Stimulated activated CD8-positive, alpha-beta memory T cell treated with anti-CD3 and anti-CD28 coated beads, Interleukin-7, amount 100 ng/mL, for 48 hours (primary cell): ENCODE measurements around the gene ARHGEF4.
"Not testable (repeated sequence)": the region's sequence is repeated elsewhere in the genome, so short reads cannot be mapped to it uniquely, and the experiment has no call there.

ENCODE experiments used
- DNase-seq, 2 donors: peaks; one replicate each; pipeline ENCODE4 v3.0.0-alpha.2; 2020; ENCODE audit warnings: low read depth in 1 of 2; ENCODE audit errors: extremely low read depth in 1 of 2

ARHGEF4 gene

DNA sequence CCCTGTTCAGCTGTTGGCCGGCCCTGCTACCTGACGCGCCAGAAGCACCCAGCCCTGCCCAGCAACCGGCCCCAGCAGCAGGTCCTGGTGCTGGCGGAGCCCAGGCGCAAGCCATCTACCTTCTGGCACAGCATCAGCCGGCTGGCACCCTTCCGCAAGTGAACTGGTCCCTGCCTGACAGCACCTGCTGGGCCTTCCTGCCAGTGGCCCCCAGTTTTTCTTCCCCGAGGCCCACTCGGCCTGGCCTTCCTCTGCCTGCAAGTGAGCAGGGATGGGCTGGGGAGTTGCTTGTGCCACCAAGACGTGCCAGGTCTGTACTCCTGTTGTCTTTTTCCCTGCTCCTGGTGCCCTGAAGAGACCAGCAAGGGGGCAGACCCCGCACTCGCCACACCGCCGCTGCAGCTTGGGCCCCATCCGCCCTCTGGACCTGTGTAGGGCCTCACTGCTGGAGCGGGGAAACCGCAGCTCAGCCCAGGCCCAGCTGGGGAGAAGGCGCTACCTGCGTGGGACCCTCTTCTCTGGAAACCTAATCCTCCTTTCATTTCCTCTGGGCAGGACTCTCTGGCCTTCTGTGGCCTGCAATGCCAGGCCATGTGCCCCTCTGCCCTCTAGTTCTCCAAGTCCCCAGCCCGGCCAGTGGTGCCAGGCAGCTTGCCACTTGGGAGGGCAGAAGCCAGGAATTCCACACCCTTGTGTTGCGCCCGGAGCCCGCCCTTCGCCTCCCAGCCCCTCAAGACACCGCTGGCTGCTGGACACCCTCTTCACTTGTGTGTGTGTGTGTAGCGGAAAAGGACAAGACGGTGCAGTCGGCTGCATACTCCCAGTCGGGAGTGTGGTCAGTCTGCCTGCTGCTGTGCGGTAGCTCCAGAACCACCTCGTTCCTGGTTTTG, 209.6 kb downstream of the ARHGEF4 start:
- no peak for DNase-seq

DNA sequence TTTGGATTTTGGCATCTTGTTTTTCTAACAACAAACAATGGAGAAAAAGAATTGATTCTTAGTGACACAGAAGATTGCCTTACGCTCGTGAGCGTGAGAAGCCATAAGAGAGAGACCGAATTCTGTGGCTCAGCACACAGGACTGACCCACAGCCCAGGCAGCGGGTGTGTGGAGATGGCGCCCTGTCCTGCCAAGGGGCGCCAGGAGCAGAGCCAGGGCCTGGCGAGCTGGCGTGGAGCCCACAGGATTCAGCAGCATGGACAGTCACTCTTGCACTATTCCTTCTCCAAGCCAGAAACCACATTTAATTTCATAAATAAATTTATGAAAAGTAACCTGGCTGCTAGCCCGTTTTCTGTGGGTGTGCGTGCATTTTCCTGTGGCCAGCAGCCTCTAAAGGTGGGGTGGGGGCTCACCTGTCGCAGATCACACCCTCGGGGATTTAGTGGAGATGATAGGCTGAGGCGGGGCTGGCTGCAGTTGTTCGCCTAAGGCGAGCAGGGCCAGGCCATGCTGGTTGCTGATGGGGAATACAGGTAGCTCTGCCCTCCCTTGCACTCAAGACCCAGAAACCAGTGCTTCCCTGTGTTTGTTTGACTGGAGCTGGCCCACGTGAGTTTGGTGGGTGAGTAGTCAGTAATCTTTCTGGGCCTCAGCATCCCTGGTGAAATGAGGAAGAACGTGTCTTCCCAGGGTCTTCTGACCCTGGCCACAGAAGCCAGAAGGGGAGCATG, 210.4 kb downstream of the ARHGEF4 start:
- DNase-seq, result no peak

DNA sequence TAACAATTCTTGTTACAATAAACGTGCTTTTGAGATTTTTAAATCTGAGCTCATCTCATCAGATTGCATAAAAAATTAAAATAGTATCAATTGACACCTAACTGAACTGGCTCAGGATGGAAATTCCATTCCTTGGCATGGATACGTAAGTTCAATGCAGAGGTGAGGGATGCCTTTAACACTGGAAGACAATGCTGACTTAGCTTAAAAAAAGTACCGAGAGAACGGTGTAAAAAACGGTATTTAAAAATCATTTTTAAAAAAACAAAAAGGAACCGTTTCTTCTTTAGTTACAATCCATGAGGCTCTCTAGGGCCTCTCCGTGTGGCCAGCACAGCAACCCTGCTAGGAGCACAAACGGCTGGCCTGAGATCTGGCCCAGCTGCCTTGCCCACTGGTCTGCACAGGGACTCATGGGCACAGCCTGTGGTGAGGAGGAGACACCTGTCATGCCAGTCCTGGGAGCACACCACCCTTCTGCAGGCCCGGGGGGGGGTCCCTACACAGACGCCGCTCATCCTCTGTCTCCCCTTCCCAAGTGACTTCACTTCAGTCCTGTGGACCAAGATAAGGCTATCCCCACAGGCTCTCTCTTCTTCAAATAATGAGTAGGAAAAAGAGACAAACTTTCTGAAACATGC, 211.3 kb downstream of the ARHGEF4 start:
- DNase-seq, result no peak

DNA sequence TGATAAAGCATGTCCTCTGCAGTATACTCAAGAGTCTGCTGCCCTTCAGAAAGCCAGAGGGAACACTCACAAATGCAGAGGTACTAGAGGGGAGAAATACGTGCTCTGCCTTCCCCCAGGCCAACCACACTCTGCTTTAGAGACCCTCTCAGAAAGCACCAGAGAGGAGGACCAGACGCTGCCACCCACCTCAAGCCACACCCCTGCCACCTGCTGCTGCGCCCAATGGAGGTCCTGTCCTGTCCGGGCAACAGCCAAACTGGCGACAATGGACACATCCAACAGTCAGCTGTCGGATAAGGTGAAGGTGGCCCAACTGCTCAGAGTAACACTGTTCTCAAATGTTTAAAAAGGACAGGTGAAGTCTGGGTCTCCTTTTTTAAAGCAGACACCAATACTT, 211.9 kb downstream of the ARHGEF4 start:
- DNase-seq, result no peak

DNA sequence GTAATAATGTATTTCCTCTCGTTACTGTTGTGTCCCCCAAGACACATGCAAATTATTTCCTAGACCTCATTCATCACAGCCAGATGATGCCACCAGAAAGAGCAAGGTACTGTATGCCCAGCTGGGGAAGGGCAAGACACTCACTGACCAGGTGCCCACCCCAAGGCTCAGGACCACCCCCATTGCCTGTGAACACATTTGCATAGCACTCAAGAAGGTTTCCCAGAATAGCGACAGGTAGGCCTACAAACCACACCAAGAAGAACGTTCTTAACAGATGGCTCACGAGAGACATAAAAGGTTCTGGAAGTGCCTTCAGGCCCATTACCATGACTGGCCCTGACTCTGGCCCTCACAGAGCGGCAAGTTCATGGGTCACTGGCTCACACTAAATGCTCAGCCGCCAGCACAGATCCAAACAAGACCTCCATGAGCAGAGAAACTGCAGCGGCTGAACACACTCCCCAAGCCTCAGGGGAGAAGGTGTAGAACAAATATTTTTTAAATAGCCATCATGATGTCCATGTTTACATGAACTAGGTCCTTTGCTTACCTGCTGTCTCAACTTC, 212.5 kb downstream of the ARHGEF4 start:
- no peak for DNase-seq

DNA sequence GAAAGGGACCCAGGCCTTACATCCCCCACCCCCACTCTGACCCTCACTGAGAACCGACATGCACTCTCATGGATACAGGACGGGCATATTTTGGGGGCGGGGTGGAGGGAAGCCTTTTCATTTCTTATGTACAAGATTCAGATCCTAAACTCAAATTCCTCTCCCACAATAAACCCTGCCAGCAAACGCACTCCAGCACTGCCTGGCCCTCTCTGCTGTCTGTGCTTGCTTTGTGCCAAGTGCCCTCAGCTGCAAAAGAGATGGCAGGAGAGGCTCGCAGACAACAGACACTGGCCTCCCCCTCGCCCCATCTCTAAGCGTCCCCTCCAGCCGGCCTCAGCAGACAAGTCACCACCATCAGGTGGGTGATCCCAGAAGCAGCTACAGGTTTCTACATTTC, 214.2 kb downstream of the ARHGEF4 start:
- no peak for DNase-seq

DNA sequence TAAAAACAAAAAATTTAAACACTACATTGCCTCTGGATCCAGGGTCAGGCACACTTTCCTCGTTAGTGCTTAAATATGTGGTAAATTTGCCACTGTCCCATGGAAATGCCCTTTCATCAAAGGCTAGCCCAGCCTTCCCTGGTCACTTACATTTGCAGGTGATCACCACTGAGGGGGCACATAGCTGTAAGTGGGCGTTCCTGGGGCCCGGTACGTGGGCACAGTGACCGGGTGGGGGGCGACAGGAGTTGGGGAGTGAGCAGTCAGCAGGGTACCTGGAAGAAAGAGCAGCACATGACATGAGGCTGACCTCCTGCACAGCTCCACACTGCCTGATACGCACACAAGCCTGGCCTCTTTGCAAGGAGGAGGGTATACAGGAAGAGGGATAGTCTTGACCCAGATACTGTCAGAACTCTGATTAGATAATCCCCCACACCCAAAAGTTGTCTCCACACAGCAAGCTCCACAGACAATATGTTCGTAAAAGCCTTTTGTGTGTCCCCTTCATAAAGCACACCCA, 216.1 kb downstream of the ARHGEF4 start:
- DNase-seq, result no peak

DNA sequence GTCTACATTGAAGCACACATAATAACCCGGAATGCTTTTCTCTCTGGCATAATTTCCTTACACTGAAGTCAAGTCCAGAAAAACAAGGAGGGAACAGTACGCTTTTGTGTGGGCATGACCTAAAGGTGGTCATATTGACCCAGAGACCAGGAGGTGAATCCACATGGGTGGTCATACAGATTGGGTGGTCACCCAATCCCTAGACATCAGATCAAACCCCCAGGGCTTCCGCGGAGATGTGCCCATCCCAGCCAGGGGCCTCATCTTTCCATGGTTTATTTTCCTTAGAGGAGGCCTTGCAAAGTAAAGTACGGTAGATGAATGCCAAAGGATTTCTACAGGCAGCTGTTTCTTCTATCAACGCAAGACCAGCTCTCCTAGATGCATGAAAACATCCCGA, 217.8 kb downstream of the ARHGEF4 start:
- no peak for DNase-seq

DNA sequence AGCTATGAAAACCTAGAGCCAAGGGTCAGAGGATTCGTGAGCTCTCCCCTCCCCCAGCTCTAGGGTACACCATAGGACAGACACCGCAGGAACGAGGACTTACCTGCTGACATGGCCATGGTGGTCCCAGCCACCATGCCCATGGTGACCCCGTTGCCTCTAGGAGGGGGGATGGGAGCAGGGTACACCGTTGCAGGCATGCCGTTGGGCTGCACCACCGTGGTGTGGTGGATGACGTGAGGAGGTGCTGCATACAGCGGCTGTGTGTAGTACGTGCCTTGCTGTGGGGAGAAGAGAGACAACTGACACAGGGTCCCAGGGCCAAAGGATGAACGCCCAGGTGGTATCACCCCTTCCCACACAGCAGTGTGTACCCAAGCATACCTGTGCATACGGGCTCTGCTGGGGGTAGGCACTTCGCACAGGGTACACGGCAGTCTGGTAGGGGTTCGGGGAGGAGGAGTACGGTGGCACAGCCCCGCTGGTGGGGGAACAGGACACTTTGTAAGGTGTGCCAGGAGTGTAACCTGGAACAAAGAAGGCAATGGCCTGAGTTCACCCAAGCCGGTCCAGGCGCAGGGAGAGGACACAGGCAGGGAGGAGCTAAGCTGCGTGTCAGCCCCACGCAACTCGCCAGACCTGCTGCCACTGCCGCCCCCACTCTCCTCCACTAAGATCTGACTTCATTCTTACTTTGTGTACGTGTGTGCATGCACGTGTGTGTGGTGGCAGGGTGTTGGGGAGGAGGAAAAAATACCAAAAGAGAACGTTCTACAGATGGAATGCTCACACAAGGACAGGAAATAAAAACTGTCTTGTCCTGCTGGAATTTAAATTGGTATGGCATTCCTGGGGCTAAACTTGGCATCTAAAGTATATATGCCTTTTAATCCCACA, 218.7 kb downstream of the ARHGEF4 start:
- DNase-seq, result no peak

DNA sequence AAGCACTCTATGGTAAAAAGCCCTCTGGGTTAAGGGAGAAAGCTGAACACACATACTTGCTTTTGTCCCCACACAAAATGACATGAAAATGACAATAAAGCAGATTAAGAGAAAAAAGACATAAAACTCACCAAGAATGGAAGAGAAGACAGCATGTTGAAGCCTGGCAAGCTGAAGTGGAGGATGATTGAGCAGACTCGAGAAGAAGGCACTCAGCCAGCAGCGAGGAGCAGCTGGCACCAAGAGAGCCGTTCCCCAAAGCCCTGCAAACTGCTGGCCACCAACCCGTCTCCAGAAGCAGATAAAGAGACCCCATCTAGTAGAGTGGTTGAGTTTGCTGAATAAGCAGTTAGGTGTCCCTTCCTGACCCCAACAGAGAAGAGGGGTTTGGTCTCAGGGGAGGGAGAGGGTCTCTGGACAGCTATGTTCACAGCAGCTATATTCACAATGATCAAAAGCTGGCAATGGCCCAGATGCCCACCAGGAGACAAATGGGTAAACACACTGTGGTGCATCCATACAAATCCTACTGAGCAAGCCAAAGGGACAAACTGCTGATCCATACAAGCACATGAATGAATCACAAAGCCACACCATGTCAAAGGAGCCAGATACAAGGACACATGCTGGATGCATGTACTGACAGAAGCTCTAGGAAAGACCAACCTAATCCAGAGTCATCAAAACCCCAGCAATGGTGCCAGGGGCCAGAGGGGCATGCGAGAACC, 219.7 kb downstream of the ARHGEF4 start:
- no peak for DNase-seq

DNA sequence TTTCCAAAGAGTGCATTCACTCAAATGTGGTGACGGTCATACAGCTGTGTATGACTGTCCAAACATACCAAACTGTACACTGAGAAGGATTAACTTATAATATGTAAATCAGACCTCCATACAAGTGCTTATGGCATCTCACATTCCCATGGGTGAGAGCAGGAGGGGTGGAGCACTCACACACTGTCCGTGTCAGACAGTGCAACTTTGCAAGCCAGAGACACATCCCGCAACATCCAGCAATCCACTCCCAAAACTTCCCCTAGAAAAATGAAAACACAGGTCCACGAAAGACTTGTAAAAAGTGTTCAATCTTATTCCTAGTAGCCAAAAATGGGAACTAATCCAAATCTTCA, 220.2 kb downstream of the ARHGEF4 start:
- no peak for DNase-seq

DNA sequence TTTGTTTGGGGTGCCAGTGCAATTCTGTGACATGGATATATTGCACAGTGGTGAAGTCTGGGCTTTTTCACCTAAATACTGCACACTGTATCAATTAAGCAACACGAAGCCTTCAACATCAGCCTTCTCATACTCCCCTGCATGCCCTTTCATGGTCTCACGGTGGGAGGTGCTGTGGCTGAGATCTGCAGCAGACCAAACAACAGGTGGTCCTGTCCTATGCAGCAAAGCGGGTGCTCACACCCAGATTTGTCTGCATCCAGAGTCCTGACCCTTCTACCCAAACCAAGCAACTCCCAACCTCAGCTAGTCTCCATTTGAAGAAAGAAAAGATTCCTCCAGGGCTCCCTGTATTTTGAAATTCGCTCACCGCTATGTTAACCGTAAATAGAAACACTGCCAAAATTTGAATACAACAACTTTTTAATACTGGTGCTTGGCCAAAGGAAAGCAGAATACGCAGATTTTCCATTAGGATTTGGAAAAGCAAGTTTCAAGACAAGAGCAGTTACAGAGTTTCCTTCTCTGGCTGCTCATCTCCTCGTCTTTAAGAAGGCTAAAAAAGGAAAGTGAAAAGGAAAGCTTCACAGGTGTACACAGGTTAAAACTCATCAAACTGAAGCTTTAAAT, 221.6 kb downstream of the ARHGEF4 start:
- no peak for DNase-seq

DNA sequence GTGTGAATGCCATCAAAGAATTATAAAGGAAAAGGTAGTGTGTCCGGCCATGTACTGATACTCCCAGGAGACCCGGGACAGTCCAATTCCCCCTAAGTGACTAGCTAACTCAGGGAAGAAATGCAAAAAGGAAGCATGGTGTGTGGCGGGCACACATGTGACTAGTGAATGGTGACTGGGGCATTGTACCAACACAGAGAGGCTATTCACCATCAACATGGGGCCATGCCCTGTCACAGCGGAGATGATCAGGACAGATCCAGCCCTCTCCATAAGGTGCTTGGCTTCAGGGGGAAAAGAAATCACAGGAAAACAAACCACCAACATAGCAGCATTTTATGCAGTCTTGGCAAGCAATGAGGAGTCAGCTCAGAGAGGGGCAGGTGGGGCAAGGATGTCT, 222.2 kb downstream of the ARHGEF4 start:
- no peak for DNase-seq

DNA sequence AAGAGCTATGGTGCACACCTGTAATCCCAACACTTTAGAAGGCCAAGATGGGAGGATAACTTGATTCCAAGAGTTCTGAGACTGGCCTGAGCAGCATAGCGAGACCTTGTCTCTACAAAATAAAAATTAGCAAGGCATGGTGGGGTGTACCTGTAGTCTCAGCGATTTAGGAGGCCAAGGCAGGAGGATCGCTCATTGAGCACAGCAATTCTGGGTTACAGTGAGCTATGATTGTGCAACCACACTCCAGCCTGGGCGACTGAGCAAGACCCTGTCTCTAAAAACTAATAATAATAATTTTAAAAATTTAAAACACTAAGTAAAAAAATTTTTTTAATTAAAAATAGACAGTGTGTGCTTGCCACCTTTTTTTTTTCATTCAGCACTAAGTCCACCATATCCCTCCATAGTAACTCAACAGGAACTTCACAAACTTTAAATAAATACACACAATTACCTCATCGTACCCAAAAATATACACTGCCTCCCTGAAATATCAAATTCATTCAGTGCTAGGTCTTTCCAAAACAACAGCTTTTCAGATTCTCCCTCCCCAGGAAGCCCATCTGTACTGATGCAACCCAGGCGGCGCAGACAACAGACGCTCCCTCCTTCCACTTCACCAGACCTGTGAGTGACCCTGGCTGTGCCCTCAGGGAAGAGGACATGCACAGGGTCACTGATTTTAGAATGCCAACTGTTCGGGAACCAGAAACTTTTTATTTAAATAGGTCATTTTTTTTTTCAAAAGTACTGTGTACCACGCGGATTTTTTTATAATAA, 227.0 kb downstream of the ARHGEF4 start:
- DNase-seq, result no peak

DNA sequence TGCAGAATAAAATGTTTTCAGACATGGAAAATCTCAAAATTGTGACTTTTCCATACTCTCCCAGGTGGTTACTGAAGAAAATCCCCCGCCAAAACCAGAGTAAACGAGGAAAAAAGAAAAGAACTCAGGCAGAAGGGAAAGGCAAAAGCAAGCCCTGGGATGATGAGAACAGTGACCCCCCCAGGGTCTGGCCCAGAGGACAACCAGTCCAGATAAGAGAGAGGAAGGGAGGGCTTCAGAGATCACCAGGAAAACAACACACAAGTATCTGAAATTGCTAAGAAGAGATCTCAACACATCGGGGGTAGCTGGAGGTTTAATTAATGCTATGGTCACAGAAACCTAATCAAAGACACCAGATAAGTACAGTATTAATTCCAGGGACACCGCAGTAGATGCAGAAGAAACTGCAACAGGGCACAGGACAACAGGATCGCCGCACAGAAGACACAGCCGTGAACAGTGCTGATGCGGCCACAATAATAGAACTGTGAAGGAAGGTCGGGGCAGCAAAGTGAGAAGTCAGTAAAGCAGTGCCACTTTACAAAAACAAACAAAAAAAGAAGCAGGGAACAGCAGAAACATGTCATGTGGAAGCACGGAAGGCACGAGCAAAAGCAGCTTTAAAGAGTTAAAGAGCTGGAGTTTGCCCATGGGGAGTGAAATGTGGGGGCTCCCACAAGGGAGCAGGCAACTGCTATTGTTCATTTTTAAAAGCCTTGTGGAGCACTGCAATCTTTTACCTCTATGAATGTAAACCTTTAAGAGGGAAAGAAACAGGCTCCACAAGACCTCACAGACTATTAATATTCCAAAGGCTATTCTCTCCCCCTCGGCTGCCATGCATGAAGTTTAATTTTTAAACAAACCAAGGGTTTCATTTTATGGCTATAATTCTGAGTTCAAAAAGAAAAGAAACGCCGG, 228.1 kb downstream of the ARHGEF4 start:
- DNase-seq, result no peak

DNA sequence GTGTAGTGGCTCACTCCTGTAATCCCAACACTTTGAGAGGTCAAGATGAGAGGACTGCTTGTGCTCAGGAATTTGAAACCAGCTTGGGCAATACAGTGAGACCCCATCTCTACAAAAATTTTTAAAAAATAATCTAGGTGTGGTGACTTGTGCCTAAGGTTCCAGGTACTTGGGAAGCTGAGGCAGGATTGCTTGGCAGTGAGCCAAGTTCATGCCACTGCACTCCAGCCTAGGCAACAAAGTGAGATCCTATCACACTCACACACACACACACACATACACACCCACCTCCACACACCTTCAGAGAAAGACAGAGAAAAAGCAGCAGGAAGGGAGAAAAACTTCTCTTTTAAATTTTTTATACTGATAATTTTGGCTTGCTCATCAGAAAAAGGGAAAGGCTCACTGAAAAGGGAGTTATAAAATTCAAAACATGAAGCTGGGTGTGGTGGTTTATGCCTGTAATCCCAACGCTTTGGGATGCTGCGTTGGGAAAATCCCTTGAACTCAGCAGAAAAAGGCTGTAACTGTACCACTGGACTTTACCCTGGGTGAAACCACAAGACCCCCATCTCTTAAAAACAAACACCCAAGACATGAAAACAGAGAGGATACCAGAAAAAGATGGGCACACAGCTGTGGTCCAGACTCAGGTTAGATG, 230.9 kb downstream of the ARHGEF4 start:
- DNase-seq, result no peak

DNA sequence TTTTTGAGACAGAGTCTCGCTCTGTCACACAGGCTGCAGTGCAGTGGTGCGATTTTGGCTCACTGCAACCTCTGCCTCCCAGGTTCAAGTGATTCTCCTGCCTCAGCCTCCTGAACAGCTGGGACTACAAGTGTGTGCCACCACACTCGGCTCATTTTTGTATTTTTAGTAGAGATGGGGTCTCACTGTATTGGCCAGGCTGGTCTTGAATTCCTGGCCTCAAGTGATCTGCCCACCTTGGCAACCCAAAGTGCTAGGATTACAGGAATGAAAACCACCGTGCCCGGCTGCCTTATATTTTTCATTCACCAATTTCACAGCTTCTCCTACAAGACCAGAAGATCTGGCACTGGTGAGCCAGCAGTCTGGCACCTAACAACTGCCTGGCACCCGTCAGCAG, 231.5 kb downstream of the ARHGEF4 start:
- DNase-seq, result not testable (repeated sequence)
